SK-N-SH (cell line): ENCODE data around the gene BHMT. TPM values are rescaled to one million over a fixed set of nuclear protein-coding genes. Genes with fewer than 3 reads are reported as not detected.

Experiments used
- CTCF ChIA-PET: fragments of 300-600, 350-600 bp; formaldehyde crosslinking; extraction: SDS; loops from one replicate; lab custom pipeline; 2021; lab: Yijun Ruan, JAX
- POLR2A ChIA-PET: fragments of 350-600 bp; sonication (Branson Sonifier 250); formaldehyde crosslinking; extraction: SDS; loops from one replicate; lab custom pipeline; 2020; ENCODE audit warnings: antibody characterized with exemption, inconsistent platforms; lab: Yijun Ruan, JAX
- DNase-seq: peaks from one replicate; pipeline ENCODE4 v3.0.0; 2012
- H2AFZ ChIP-seq: fragments of 200-600 bp; sonication (generic); 2 replicates; pipeline ENCODE4 v1.8.1; 2016; ENCODE audit warnings: antibody characterized with exemption, mild to moderate bottlenecking, low read depth
- H3F3A ChIP-seq: fragments of 200-600 bp; sonication (generic); replicated peaks from 2 replicates; pipeline ENCODE3; 2016; ENCODE audit warnings: antibody characterized with exemption, mild to moderate bottlenecking; ENCODE audit not compliant: insufficient read depth
- H3K27ac ChIP-seq, 2 experiments: fragments of 200-500 bp in 1 of 2; fragments of 200-600 bp in 1 of 2; sonication (Bioruptor generic) in 1 of 2; sonication (generic), shearing (Covaris generic) in 1 of 2; 2 replicates each; pipeline versions ENCODE4 v1.5.1 to v1.6.1; 2014 to 2016; ENCODE audit warnings: low read depth in 2 of 2, inconsistent platforms in 1 of 2, low read length in 1 of 2, mild to moderate bottlenecking in 1 of 2, mixed read lengths in 1 of 2
- H3K27me3 ChIP-seq: fragments of 200-600 bp; sonication (generic), shearing (Covaris generic); 2 replicates; pipeline ENCODE4 v1.6.1; 2016; ENCODE audit warnings: mixed run types; ENCODE audit not compliant: insufficient read depth
- H3K36me3 ChIP-seq, 2 experiments: fragments of 200-500 bp in 1 of 2; fragments of 200-600 bp in 1 of 2; sonication (Bioruptor generic) in 1 of 2; sonication (generic) in 1 of 2; replicated peaks in 1 of 2; 2 replicates each; pipeline versions ENCODE3 to v1.5.1; 2014 to 2016; ENCODE audit warnings: low read length in 1 of 2, mild to moderate bottlenecking in 1 of 2; ENCODE audit not compliant: insufficient read depth in 2 of 2, control insufficient read depth in 1 of 2
- H3K4me1 ChIP-seq, 2 experiments: fragments of 200-500 bp in 1 of 2; fragments of 200-600 bp in 1 of 2; sonication (Bioruptor generic) in 1 of 2; sonication (generic), shearing (Covaris generic) in 1 of 2; 2 replicates each; pipeline versions ENCODE4 v1.5.1 to v1.6.1; 2014 to 2016; ENCODE audit warnings: low read depth in 1 of 2, low read length in 1 of 2, mixed run types in 1 of 2; ENCODE audit not compliant: insufficient read depth in 2 of 2, control insufficient read depth in 1 of 2
- H3K4me2 ChIP-seq: fragments of 200-600 bp; sonication (generic), shearing (Covaris generic); 2 replicates; pipeline ENCODE4 v1.6.1; 2017; ENCODE audit warnings: mixed run types
- H3K4me3 ChIP-seq, 2 experiments: fragments of 200-500 bp in 1 of 2; fragments of 200-600 bp in 1 of 2; sonication (Bioruptor generic) in 1 of 2; sonication (generic), shearing (Covaris generic) in 1 of 2; 2 replicates each; pipeline versions ENCODE4 v1.5.1 to v1.8.1; 2014 to 2016; ENCODE audit warnings: low read depth in 2 of 2, inconsistent platforms in 1 of 2, low read length in 1 of 2, mild to moderate bottlenecking in 1 of 2, mixed read lengths in 1 of 2, moderate library complexity in 1 of 2
- H3K79me2 ChIP-seq: fragments of 200-600 bp; sonication (generic); 2 replicates; pipeline ENCODE4 v1.8.1; 2017; ENCODE audit warnings: mild to moderate bottlenecking; ENCODE audit not compliant: insufficient read depth
- H3K9ac ChIP-seq: fragments of 200-600 bp; sonication (generic); 2 replicates; pipeline ENCODE4 v1.6.1; 2017; ENCODE audit warnings: mixed run types
- H3K9me2 ChIP-seq: fragments of 200-600 bp; sonication (generic); 2 replicates; pipeline ENCODE4 v1.6.1; 2017; ENCODE audit warnings: mixed run types
- H3K9me3 ChIP-seq: fragments of 200-600 bp; sonication (generic); 2 replicates; pipeline ENCODE4 v1.6.1; 2017; ENCODE audit warnings: mixed run types, mild to moderate bottlenecking, moderate library complexity
- H4K20me1 ChIP-seq: fragments of 200-600 bp; sonication (generic); 2 replicates; pipeline ENCODE4 v1.6.1; 2017; ENCODE audit warnings: mild to moderate bottlenecking, mixed run types; ENCODE audit not compliant: insufficient read depth
- CHD2 ChIP-seq: fragments of 150-350 bp; IDR thresholded peaks from 2 replicates; pipeline ENCODE4 v1.6.1; 2018; ENCODE audit warnings: low read length; ENCODE audit not compliant: partially characterized antibody
- ELF1 ChIP-seq: IDR thresholded peaks from 2 replicates; pipeline ENCODE4 v1.4.0; 2012
- EP300 ChIP-seq, 2 experiments: IDR thresholded peaks; 2 replicates each; pipeline versions ENCODE4 v1.4.0 to v1.6.1; 2012; ENCODE audit warnings: borderline replicate concordance in 1 of 2, low read depth in 1 of 2, low read length in 1 of 2
- FOSL2 ChIP-seq: IDR thresholded peaks from 2 replicates; pipeline ENCODE4 v1.4.0; 2012; ENCODE audit warnings: low read depth, mild to moderate bottlenecking, moderate library complexity, borderline replicate concordance
- GABPA ChIP-seq: IDR thresholded peaks from 2 replicates; pipeline ENCODE4 v1.4.0; 2012; ENCODE audit warnings: low read depth, mild to moderate bottlenecking
- GATA2 ChIP-seq: sonication (generic); formaldehyde crosslinking; IDR thresholded peaks from 2 replicates; pipeline ENCODE4 v1.5.0; 2020; ENCODE audit warnings: mild to moderate bottlenecking, missing genetic modification reagents
- IRF3 ChIP-seq: fragments of 150-350 bp; IDR thresholded peaks from 2 replicates; pipeline ENCODE4 v1.6.1; 2016; ENCODE audit warnings: mild to moderate bottlenecking, low read depth, low read length
- MEF2A ChIP-seq: IDR thresholded peaks from 2 replicates; pipeline ENCODE4 v1.4.0; 2012; ENCODE audit warnings: low read depth, borderline replicate concordance
- MXI1 ChIP-seq: IDR thresholded peaks from 2 replicates; pipeline ENCODE4 v1.6.1; 2012; ENCODE audit warnings: mild to moderate bottlenecking, low read depth, low read length, improper control_type of control experiment
- NFIC ChIP-seq: IDR thresholded peaks from 2 replicates; pipeline ENCODE4 v1.4.0; 2012; ENCODE audit warnings: borderline replicate concordance
- RAD21 ChIP-seq: IDR thresholded peaks from 2 replicates; pipeline ENCODE4 v1.6.1; 2012; ENCODE audit warnings: mild to moderate bottlenecking, low read length
- RFX5 ChIP-seq: IDR thresholded peaks from 2 replicates; pipeline ENCODE4 v1.6.1; 2012; ENCODE audit warnings: mild to moderate bottlenecking, improper control_type of control experiment, low read length
- RXRA ChIP-seq: IDR thresholded peaks from 2 replicates; pipeline ENCODE4 v1.4.0; 2012; ENCODE audit warnings: low read depth, mild to moderate bottlenecking, borderline replicate concordance
- SIN3A ChIP-seq: IDR thresholded peaks from 2 replicates; pipeline ENCODE4 v1.6.1; 2012; ENCODE audit warnings: low read depth, mild to moderate bottlenecking, low read length, moderate library complexity, borderline replicate concordance
- SMC3 ChIP-seq: IDR thresholded peaks from 2 replicates; pipeline ENCODE4 v1.6.1; 2012; ENCODE audit warnings: low read depth, low read length, improper control_type of control experiment
- TAF1 ChIP-seq: IDR thresholded peaks from 2 replicates; pipeline ENCODE4 v1.6.1; 2012; ENCODE audit warnings: low read depth, mild to moderate bottlenecking, low read length, moderate library complexity, borderline replicate concordance
- YY1 ChIP-seq: IDR thresholded peaks from 2 replicates; pipeline ENCODE4 v1.4.0; 2012; ENCODE audit warnings: low read depth, mild to moderate bottlenecking
- ZBTB33 ChIP-seq: IDR thresholded peaks from 2 replicates; pipeline ENCODE4 v1.4.0; 2012; ENCODE audit warnings: low read depth, borderline replicate concordance
- WGBS: methylation state at CpG from one replicate; pipeline ENCODE4 v1.1.6; 2017; ENCODE audit warnings: low lambda C conversion rate; 5-methylcytosine and 5-hydroxymethylcytosine counted together
- polyA plus RNA-seq, 3 experiments: library from polyadenylated mRNA; depleted of rRNA; stranded (reverse); fragments of >200 nt; gene quantifications; 2 replicates each; pipeline ENCODE4 v1.2.3, GENCODE V29; 2012
- TF ChIP-seq, protein P1 (sequence below): IDR thresholded peaks from 2 replicates; pipeline ENCODE4 v1.4.0; 2012; ENCODE audit warnings: low read depth, borderline replicate concordance
- TF ChIP-seq, protein P2 (sequence below): fragments of 150-350 bp; IDR thresholded peaks from 2 replicates; pipeline ENCODE4 v1.6.1; 2017; ENCODE audit warnings: antibody characterized with exemption, low read length, low read depth, borderline replicate concordance

Gene BHMT
- polyA plus RNA-seq, 1 of the 3 experiments (the other 2 are of a cell fraction): not detected

- TF ChIP-seq ZBTB33 (no peak), EP300 (IDR thresholded peaks at IDR 0.05; ENCODE audit: borderline replicate concordance in 1 of 2, low read depth in 1 of 2, low read length in 1 of 2) (no peak)
- TF ChIP-seq, protein P1, sequence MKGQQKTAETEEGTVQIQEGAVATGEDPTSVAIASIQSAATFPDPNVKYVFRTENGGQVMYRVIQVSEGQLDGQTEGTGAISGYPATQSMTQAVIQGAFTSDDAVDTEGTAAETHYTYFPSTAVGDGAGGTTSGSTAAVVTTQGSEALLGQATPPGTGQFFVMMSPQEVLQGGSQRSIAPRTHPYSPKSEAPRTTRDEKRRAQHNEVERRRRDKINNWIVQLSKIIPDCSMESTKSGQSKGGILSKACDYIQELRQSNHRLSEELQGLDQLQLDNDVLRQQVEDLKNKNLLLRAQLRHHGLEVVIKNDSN: no peak
- TF ChIP-seq, protein P2, sequence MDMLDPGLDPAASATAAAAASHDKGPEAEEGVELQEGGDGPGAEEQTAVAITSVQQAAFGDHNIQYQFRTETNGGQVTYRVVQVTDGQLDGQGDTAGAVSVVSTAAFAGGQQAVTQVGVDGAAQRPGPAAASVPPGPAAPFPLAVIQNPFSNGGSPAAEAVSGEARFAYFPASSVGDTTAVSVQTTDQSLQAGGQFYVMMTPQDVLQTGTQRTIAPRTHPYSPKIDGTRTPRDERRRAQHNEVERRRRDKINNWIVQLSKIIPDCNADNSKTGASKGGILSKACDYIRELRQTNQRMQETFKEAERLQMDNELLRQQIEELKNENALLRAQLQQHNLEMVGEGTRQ: no peak
Measured at GRCh38 chr5:79170661-79171060, 59.1 kb downstream of the BHMT start (continued).

DNA sequence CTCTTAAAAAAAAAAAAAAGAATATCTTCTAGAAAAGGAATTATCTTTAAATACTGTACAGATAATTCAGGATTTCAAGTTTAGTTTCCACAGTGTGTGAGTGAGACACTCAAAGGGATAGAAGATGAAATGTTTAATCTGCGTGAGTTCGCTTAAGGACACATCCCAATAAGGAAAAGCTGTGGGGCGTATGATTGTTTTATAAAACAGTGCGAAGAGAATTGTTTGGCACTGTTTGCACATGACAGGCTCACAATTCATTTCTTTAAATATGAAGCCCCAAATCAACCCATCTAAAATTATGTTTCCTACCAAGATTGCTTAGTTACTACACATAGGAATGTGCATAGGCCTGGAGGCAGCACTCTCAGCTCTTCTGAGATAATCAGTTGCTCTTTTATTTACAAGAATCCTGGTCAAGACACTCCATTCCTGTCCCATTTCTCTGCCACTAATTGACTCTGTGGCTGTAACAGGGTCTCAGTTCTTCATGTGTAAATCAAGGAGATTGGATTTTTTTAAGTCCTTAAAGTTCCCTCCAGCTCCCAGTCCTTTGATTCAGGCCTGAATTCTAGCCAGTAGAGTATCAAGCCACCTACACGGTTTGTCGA, 60.1 kb downstream of the BHMT start:
- H3K27ac ChIP-seq: no peak overlapping the region

More for the DNA sequence above, 60.1 kb downstream of the BHMT start:
- no peaks in the 10 kb centered on the region for H3K27me3 ChIP-seq
- CTCF ChIA-PET: interaction anchor here (1.2 to 1.6 kb wide), 3 partner anchors 14 to 26 kb away, joined by 3 to 6 read pairs (median 3); no protein-coding TSS in a partner anchor
- POLR2A ChIA-PET: no interaction called here
- no peaks in the 10 kb centered on the region for H3K9me2 ChIP-seq
- no peaks in the 10 kb centered on the region for H3K79me2 ChIP-seq
- H2AFZ ChIP-seq: no peak overlapping the region
- no peaks in the 10 kb centered on the region for H3K4me1 ChIP-seq
- no peak overlapping the region for H3K4me2 ChIP-seq
- TF ChIP-seq RFX5 (no peak), SIN3A (no peak), GATA2 (CRISPR knock-in tag) (no peak), SMC3 (no peak), CHD2 (no peak), TAF1 (no peak), MXI1 (no peak), RAD21 (no peak), IRF3 (no peak), GABPA (no peak), MEF2A (no peak), ELF1 (no peak), RXRA (no peak), FOSL2 (no peak), NFIC (no peak), ZBTB33 (no peak), YY1 (no peak)
- 92% methylated on average over 6 of the region's 6 CpGs for WGBS
- DNase-seq: no peak
- H4K20me1 ChIP-seq: no peaks in the 10 kb centered on the region
- H3K36me3 ChIP-seq: no peaks in the 10 kb centered on the region
- no peaks in the 10 kb centered on the region for H3F3A ChIP-seq
- H3K4me3 ChIP-seq: no peak overlapping the region
- no peaks in the 10 kb centered on the region for H3K9me3 ChIP-seq
- H3K9ac ChIP-seq: no peak overlapping the region
